ENCODE results near the gene BLNK. TPM values are rescaled to one million over a fixed set of nuclear protein-coding genes. Genes with fewer than 3 reads are reported as not detected.

The BLNK gene
- total RNA-seq, 1 donor from 2014 or later, result not detected

- Mint-ChIP-seq H3K9me3 (no peaks in the 10 kb centered on the region), H3K4me3 (no peak within 1 kb of the TSS), H3K36me3 (no peaks in the 10 kb centered on the region), H3K27ac (no peak within 1 kb of the TSS), H3K27me3 (ENCODE audit: insufficient read depth, low read depth) (peaks cover 3% of the 10 kb centered on the region), H3K4me1 (peaks cover 19% of the 10 kb centered on the region)
- Histone ChIP-seq H4K20me1 (ENCODE audit: low read depth) (no peaks in the 10 kb centered on the region), H3F3A (ENCODE audit: low read depth) (peaks cover 30% of the 10 kb centered on the region), H3K4me2 (no peak within 1 kb of the TSS), H3K27ac (no peak within 1 kb of the TSS), H3K9ac (no peak within 1 kb of the TSS), H3K36me3 (no peaks in the 10 kb centered on the region), H3K4me3 (no peak within 1 kb of the TSS), H3K4me1 (peaks cover 40% of the 10 kb centered on the region), H3K9me3 (ENCODE audit: low read depth) (no peaks in the 10 kb centered on the region), H3K79me2 (ENCODE audit: low read depth) (no peaks in the 10 kb centered on the region), H3K27me3 (no peaks in the 10 kb centered on the region), H2AFZ (replicated peaks) (no peak within 1 kb of the TSS)
- DNase-seq (ENCODE audit: low spot score), result no peak
- TF ChIP-seq EZH2phosphoT487 (IDR thresholded peaks at IDR 0.05), result no peak
- TF ChIP-seq EZH2 (IDR thresholded peaks at IDR 0.05), result no peak
- TF ChIP-seq, protein P1, sequence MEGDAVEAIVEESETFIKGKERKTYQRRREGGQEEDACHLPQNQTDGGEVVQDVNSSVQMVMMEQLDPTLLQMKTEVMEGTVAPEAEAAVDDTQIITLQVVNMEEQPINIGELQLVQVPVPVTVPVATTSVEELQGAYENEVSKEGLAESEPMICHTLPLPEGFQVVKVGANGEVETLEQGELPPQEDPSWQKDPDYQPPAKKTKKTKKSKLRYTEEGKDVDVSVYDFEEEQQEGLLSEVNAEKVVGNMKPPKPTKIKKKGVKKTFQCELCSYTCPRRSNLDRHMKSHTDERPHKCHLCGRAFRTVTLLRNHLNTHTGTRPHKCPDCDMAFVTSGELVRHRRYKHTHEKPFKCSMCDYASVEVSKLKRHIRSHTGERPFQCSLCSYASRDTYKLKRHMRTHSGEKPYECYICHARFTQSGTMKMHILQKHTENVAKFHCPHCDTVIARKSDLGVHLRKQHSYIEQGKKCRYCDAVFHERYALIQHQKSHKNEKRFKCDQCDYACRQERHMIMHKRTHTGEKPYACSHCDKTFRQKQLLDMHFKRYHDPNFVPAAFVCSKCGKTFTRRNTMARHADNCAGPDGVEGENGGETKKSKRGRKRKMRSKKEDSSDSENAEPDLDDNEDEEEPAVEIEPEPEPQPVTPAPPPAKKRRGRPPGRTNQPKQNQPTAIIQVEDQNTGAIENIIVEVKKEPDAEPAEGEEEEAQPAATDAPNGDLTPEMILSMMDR (IDR thresholded peaks at IDR 0.05), result no peak
Measured at GRCh38 chr10:96304230-96304629, 32.9 kb upstream of the BLNK start, which contains the start of gene DNTT. TSS of gene DNTT (plus strand) at chr10:96304434. CDS start at chr10:96304498, 64 bp downstream.

DNA sequence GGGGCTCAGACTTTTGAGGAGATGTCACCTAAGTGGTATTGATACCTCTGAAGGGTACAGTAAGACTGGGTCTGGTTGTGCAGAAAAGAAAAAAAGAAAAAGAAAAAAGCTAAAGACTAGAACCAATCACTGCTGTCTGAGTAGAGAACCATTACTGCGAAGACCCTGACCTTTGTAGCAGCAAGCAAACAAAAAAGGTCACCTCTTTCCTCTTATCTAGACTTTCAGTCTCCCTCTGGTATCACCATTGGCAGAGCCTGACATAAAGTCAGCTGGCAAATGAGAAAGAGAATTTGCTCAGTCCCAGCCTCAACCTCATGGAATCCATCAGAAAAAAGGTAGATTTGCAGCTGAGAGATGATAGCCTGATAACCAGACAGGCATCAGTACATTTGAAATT is 30.2 kb upstream of the BLNK start:
- Histone ChIP-seq H2AFZ (replicated peaks) (no peak overlapping the region), H3K4me3 (no peak overlapping the region), H4K20me1 (ENCODE audit: low read depth) (no peaks in the 10 kb centered on the region), H3K27ac (no peak overlapping the region), H3F3A (ENCODE audit: low read depth) (peaks cover 14% of the 10 kb centered on the region), H3K27me3 (no peaks in the 10 kb centered on the region), H3K9ac (no peak overlapping the region), H3K36me3 (no peaks in the 10 kb centered on the region), H3K9me3 (ENCODE audit: low read depth) (no peaks in the 10 kb centered on the region), H3K4me2 (peak overlapping the region; percentile 25), H3K79me2 (ENCODE audit: low read depth) (no peaks in the 10 kb centered on the region), H3K4me1 (peaks cover 24% of the 10 kb centered on the region)
- Mint-ChIP-seq H3K36me3 (no peaks in the 10 kb centered on the region), H3K4me1 (peaks cover 10% of the 10 kb centered on the region), H3K27ac (no peak overlapping the region), H3K9me3 (no peaks in the 10 kb centered on the region), H3K4me3 (no peak overlapping the region), H3K27me3 (ENCODE audit: insufficient read depth, low read depth) (peaks cover 3% of the 10 kb centered on the region)
- DNase-seq (ENCODE audit: low spot score), result no peak
- TF ChIP-seq, protein P1 (IDR thresholded peaks at IDR 0.05), result no peak
- TF ChIP-seq EZH2phosphoT487 (IDR thresholded peaks at IDR 0.05), result no peak
- no peak for TF ChIP-seq EZH2 (IDR thresholded peaks at IDR 0.05)

GRCh38 chr10:96299383-96299782 is 28.0 kb upstream of the BLNK start:
- no peak overlapping the region for H3K27ac Mint-ChIP-seq
- TF ChIP-seq EZH2 (IDR thresholded peaks at IDR 0.05), result no peak
- no peak for TF ChIP-seq EZH2phosphoT487 (IDR thresholded peaks at IDR 0.05)
- TF ChIP-seq, protein P1 (IDR thresholded peaks at IDR 0.05), result no peak
- Histone ChIP-seq H2AFZ (replicated peaks) (no peak overlapping the region), H3K4me3 (no peak overlapping the region), H3K4me1 (peaks cover 24% of the 10 kb centered on the region), H3F3A (ENCODE audit: low read depth) (peaks cover 14% of the 10 kb centered on the region), H3K36me3 (no peaks in the 10 kb centered on the region), H3K79me2 (ENCODE audit: low read depth) (no peaks in the 10 kb centered on the region), H3K27me3 (no peaks in the 10 kb centered on the region), H3K27ac (no peak overlapping the region), H3K4me2 (no peak overlapping the region), H3K9me3 (ENCODE audit: low read depth) (no peaks in the 10 kb centered on the region), H4K20me1 (ENCODE audit: low read depth) (no peaks in the 10 kb centered on the region), H3K9ac (no peak overlapping the region)
- peaks cover 3% of the 10 kb centered on the region for H3K27me3 Mint-ChIP-seq (ENCODE audit: insufficient read depth, low read depth)
- DNase-seq (ENCODE audit: low spot score), result no peak
- H3K4me3 Mint-ChIP-seq, result no peak overlapping the region
- H3K36me3 Mint-ChIP-seq, result no peaks in the 10 kb centered on the region
- peaks cover 10% of the 10 kb centered on the region for H3K4me1 Mint-ChIP-seq
- no peaks in the 10 kb centered on the region for H3K9me3 Mint-ChIP-seq

Data from neural progenitor cell (in vitro differentiated cells).